Measurements from ENCODE around the gene MAPKBP1.

DNA sequence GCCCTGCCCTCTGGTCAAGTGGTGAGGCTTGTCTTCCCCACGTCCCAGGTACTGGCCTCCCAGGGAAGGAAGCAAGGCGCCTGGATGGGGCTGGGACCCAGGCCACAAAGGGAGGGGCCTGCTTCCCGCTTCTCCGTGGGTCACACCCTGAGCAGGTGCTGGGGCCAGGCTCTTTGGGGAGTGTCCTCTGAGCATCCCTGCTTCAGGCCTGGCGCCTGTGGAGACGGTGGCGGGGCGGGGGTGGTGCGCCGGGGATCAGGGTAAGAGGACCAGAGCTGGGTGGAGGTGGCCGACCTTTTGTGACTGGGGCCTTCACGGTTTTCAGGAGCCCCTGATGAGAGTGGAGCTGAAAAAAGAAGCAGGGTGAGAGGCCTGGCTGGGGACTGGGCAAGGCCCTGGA, 67.9 kb downstream of the MAPKBP1 start:
- TF ChIP-seq SP1 (CRISPR knock-in tag; conservative IDR thresholded peaks at IDR 0.05), result no peak
- no peak for TF ChIP-seq NR2C2 (CRISPR knock-in tag; IDR thresholded peaks at IDR 0.05)

All from WTC11 (cell line).